Measurements from ENCODE around the gene PERM1. TPM values are rescaled to one million over a fixed set of nuclear protein-coding genes. Genes with fewer than 3 reads are reported as not detected.
A peak's percentile ranks its signal among the peaks of the same experiment; 100 is the strongest.

Gene PERM1
- total and polyA plus RNA-seq, 9 of the 15 experiments (the other 6 are each of a cell fraction or from before 2014, with no cell fraction given), result not detected

DNA sequence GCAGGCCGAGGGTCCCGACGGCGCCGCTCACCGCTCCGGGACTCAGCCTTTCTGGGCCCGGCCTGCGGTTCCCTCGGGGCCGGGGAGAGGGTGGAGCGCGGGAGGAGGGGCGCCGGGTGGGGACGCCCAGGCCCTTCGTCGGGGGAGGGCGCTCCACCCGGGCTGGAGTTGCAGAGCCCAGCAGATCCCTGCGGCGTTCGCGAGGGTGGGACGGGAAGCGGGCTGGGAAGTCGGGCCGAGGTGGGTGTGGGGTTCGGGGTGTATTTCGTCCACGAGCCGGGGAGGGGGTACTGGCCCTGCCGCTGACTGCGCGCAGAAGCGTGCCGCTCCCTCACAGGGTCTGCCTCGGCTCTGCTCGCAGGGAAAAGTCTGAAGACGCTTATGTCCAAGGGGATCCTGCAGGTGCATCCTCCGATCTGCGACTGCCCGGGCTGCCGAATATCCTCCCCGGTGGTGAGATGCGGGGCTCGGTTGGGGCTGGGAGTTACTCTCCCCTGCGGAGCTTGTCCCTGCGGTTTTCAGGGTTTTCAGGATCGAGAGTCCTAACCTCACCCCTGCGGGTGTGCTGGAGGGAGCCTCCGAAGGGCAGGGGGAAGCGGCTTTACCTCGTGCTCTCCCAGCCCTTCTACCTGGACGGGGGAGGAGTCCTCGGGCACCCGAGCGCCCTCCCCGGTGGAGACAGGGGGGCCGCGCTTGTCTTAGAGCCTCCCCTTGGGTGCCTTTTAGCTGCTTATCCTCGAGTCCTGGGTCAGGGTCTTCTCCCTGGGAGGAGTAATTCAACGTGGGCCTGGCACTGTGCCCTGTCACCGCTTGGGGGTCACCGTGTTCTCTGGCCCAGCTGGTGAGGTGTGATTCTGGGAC is 56.1 kb downstream of the PERM1 start (continued):
- TF ChIP-seq FIP1L1 (IDR thresholded peaks at IDR 0.05; ENCODE audit: low read depth, low read length, poor library complexity, severe bottlenecking), result peak; percentile 21
- no peak for TF ChIP-seq YBX1 (IDR thresholded peaks at IDR 0.05)
- TF ChIP-seq, protein P1, sequence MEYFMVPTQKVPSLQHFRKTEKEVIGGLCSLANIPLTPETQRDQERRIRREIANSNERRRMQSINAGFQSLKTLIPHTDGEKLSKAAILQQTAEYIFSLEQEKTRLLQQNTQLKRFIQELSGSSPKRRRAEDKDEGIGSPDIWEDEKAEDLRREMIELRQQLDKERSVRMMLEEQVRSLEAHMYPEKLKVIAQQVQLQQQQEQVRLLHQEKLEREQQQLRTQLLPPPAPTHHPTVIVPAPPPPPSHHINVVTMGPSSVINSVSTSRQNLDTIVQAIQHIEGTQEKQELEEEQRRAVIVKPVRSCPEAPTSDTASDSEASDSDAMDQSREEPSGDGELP (CRISPR knock-in tag; IDR thresholded peaks at IDR 0.05; ENCODE audit: borderline replicate concordance), result 0 out of 2 replicates have a peak, but pooled peaks have one; percentile 36
- no peak for TF ChIP-seq ESRRB (CRISPR knock-in tag; IDR thresholded peaks at IDR 0.05; ENCODE audit: borderline replicate concordance)
- TF ChIP-seq, protein P2, sequence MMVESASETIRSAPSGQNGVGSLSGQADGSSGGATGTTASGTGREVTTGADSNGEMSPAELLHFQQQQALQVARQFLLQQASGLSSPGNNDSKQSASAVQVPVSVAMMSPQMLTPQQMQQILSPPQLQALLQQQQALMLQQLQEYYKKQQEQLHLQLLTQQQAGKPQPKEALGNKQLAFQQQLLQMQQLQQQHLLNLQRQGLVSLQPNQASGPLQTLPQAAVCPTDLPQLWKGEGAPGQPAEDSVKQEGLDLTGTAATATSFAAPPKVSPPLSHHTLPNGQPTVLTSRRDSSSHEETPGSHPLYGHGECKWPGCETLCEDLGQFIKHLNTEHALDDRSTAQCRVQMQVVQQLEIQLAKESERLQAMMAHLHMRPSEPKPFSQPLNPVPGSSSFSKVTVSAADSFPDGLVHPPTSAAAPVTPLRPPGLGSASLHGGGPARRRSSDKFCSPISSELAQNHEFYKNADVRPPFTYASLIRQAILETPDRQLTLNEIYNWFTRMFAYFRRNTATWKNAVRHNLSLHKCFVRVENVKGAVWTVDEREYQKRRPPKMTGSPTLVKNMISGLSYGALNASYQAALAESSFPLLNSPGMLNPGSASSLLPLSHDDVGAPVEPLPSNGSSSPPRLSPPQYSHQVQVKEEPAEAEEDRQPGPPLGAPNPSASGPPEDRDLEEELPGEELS (CRISPR knock-in tag; IDR thresholded peaks at IDR 0.05; ENCODE audit: borderline replicate concordance), result 0 out of 2 replicates have a peak, but pooled peaks have one; percentile 24
- no peak for TF ChIP-seq ILF3 (IDR thresholded peaks at IDR 0.05; ENCODE audit: borderline replicate concordance)

Small RNA genes within 50 kb of the gene (small RNA-seq; reads per million reads assigned to genes)
- gene AL645608.3, result not detected

Other genes starting within 250 kb of the PERM1 start
Only the 7 nearest of the 13 such genes appear.
- gene SAMD11, start 58.2 kb downstream of the PERM1 start, total RNA-seq (2014; rRNA removed), result 0.41 and 0.82 TPM in 2 replicates
- gene SAMD11, start 58.2 kb downstream of the PERM1 start, total RNA-seq (2014; rRNA removed; fragmentation: Illumina TruSeq; extraction: Trizol), result 0.07 TPM in 1 of 2 replicates, not detected in the other
- gene SAMD11, start 58.2 kb downstream of the PERM1 start, total RNA-seq (2015; rRNA removed; fragmentation: Illumina TruSeq; extraction: Trizol), result 0.11 and 0.26 TPM in 2 replicates
- gene SAMD11, start 58.2 kb downstream of the PERM1 start, total RNA-seq (2021), result 0.38 and 0.49 TPM in 2 replicates
- 0.24 and 0.31 TPM in 2 replicates for gene SAMD11, start 58.2 kb downstream of the PERM1 start, polyA plus RNA-seq (2011; rRNA removed)
- gene SAMD11, start 58.2 kb downstream of the PERM1 start, polyA plus RNA-seq (2014; fragmentation: Illumina TruSeq; extraction: Trizol), result not detected in 2 replicates
- gene SAMD11, start 58.2 kb downstream of the PERM1 start, polyA plus RNA-seq (2014; fragmentation: Nextera tagmentation; extraction: Ambion mirVana), result under 1 TPM in 1 of 2 experiments, not detected in 1; 0.08 TPM
- 0.07 and 0.32 TPM in 2 replicates for gene SAMD11, start 58.2 kb downstream of the PERM1 start, polyA plus RNA-seq (2014; rRNA removed)
- gene NOC2L, start 22.8 kb downstream of the PERM1 start, total RNA-seq (2014; rRNA removed), result 363 and 418 TPM in 2 replicates
- gene NOC2L, start 22.8 kb downstream of the PERM1 start, total RNA-seq (2014; rRNA removed; fragmentation: Illumina TruSeq; extraction: Trizol), result 111 and 128 TPM in 2 replicates
- gene NOC2L, start 22.8 kb downstream of the PERM1 start, total RNA-seq (2015; rRNA removed; fragmentation: Illumina TruSeq; extraction: Trizol), result 214 and 216 TPM in 2 replicates
- 407 and 410 TPM in 2 replicates for gene NOC2L, start 22.8 kb downstream of the PERM1 start, total RNA-seq (2021)
- gene NOC2L, start 22.8 kb downstream of the PERM1 start, polyA plus RNA-seq (2011; rRNA removed), result 86.6 and 118 TPM in 2 replicates
- 200 and 279 TPM in 2 replicates for gene NOC2L, start 22.8 kb downstream of the PERM1 start, polyA plus RNA-seq (2014; fragmentation: Illumina TruSeq; extraction: Trizol)
- 1 to 10 TPM; 4.0 to 9.7 TPM for gene NOC2L, start 22.8 kb downstream of the PERM1 start, polyA plus RNA-seq (2014; fragmentation: Nextera tagmentation; extraction: Ambion mirVana)
- 260 and 299 TPM in 2 replicates for gene NOC2L, start 22.8 kb downstream of the PERM1 start, polyA plus RNA-seq (2014; rRNA removed)
- 30.7 and 30.8 TPM in 2 replicates for gene KLHL17, start 21.5 kb downstream of the PERM1 start, total RNA-seq (2014; rRNA removed)
- 1.5 and 2.9 TPM in 2 replicates for gene KLHL17, start 21.5 kb downstream of the PERM1 start, total RNA-seq (2014; rRNA removed; fragmentation: Illumina TruSeq; extraction: Trizol)
- gene KLHL17, start 21.5 kb downstream of the PERM1 start, total RNA-seq (2015; rRNA removed; fragmentation: Illumina TruSeq; extraction: Trizol), result 13.0 and 16.3 TPM in 2 replicates
- gene KLHL17, start 21.5 kb downstream of the PERM1 start, total RNA-seq (2021), result 58.1 and 71.4 TPM in 2 replicates
- 18.6 and 49.7 TPM in 2 replicates for gene KLHL17, start 21.5 kb downstream of the PERM1 start, polyA plus RNA-seq (2011; rRNA removed)
- gene KLHL17, start 21.5 kb downstream of the PERM1 start, polyA plus RNA-seq (2014; fragmentation: Illumina TruSeq; extraction: Trizol), result 7.2 and 22.1 TPM in 2 replicates
- under 1 TPM; 0.14 to 0.55 TPM for gene KLHL17, start 21.5 kb downstream of the PERM1 start, polyA plus RNA-seq (2014; fragmentation: Nextera tagmentation; extraction: Ambion mirVana)
- gene KLHL17, start 21.5 kb downstream of the PERM1 start, polyA plus RNA-seq (2014; rRNA removed), result 67.3 and 84.8 TPM in 2 replicates
- 0.09 and 0.69 TPM in 2 replicates for gene PLEKHN1, start 15.6 kb downstream of the PERM1 start, total RNA-seq (2014; rRNA removed)
- gene PLEKHN1, start 15.6 kb downstream of the PERM1 start, total RNA-seq (2014; rRNA removed; fragmentation: Illumina TruSeq; extraction: Trizol), result 0.07 TPM in 1 of 2 replicates, not detected in the other
- gene PLEKHN1, start 15.6 kb downstream of the PERM1 start, total RNA-seq (2015; rRNA removed; fragmentation: Illumina TruSeq; extraction: Trizol), result 0.11 and 0.18 TPM in 2 replicates
- gene PLEKHN1, start 15.6 kb downstream of the PERM1 start, total RNA-seq (2021), result 1.2 and 1.5 TPM in 2 replicates
- 0.13 and 0.34 TPM in 2 replicates for gene PLEKHN1, start 15.6 kb downstream of the PERM1 start, polyA plus RNA-seq (2011; rRNA removed)
- 0.13 and 0.69 TPM in 2 replicates for gene PLEKHN1, start 15.6 kb downstream of the PERM1 start, polyA plus RNA-seq (2014; fragmentation: Illumina TruSeq; extraction: Trizol)
- not detected for gene PLEKHN1, start 15.6 kb downstream of the PERM1 start, polyA plus RNA-seq (2014; fragmentation: Nextera tagmentation; extraction: Ambion mirVana)
- 0.52 and 0.80 TPM in 2 replicates for gene PLEKHN1, start 15.6 kb downstream of the PERM1 start, polyA plus RNA-seq (2014; rRNA removed)
- 41.4 and 49.2 TPM in 2 replicates for gene HES4, start 18.0 kb upstream of the PERM1 start, total RNA-seq (2014; rRNA removed)
- 0.25 TPM in 1 of 2 replicates, not detected in the other for gene HES4, start 18.0 kb upstream of the PERM1 start, total RNA-seq (2014; rRNA removed; fragmentation: Illumina TruSeq; extraction: Trizol)
- 1.9 TPM in 2 replicates for gene HES4, start 18.0 kb upstream of the PERM1 start, total RNA-seq (2015; rRNA removed; fragmentation: Illumina TruSeq; extraction: Trizol)
- 40.5 and 44.3 TPM in 2 replicates for gene HES4, start 18.0 kb upstream of the PERM1 start, total RNA-seq (2021)
- 5.3 and 10.4 TPM in 2 replicates for gene HES4, start 18.0 kb upstream of the PERM1 start, polyA plus RNA-seq (2011; rRNA removed)
- 0.21 and 0.61 TPM in 2 replicates for gene HES4, start 18.0 kb upstream of the PERM1 start, polyA plus RNA-seq (2014; fragmentation: Illumina TruSeq; extraction: Trizol)
- not detected for gene HES4, start 18.0 kb upstream of the PERM1 start, polyA plus RNA-seq (2014; fragmentation: Nextera tagmentation; extraction: Ambion mirVana)
- gene HES4, start 18.0 kb upstream of the PERM1 start, polyA plus RNA-seq (2014; rRNA removed), result 33.7 and 43.7 TPM in 2 replicates
- 58.3 and 70.7 TPM in 2 replicates for gene ISG15, start 31.4 kb upstream of the PERM1 start, total RNA-seq (2014; rRNA removed)
- gene ISG15, start 31.4 kb upstream of the PERM1 start, total RNA-seq (2014; rRNA removed; fragmentation: Illumina TruSeq; extraction: Trizol), result 0.40 and 0.54 TPM in 2 replicates
- 10.8 and 11.6 TPM in 2 replicates for gene ISG15, start 31.4 kb upstream of the PERM1 start, total RNA-seq (2015; rRNA removed; fragmentation: Illumina TruSeq; extraction: Trizol)
- gene ISG15, start 31.4 kb upstream of the PERM1 start, total RNA-seq (2021), result 31.1 and 32.5 TPM in 2 replicates
- gene ISG15, start 31.4 kb upstream of the PERM1 start, polyA plus RNA-seq (2011; rRNA removed), result 14.5 and 15.7 TPM in 2 replicates
- 2.6 and 12.8 TPM in 2 replicates for gene ISG15, start 31.4 kb upstream of the PERM1 start, polyA plus RNA-seq (2014; fragmentation: Illumina TruSeq; extraction: Trizol)
- 10 to 100 TPM in 1 of 2 experiments, 1 to 10 TPM in 1; 7.2 to 12.2 TPM for gene ISG15, start 31.4 kb upstream of the PERM1 start, polyA plus RNA-seq (2014; fragmentation: Nextera tagmentation; extraction: Ambion mirVana)
- 50.8 and 56.1 TPM in 2 replicates for gene ISG15, start 31.4 kb upstream of the PERM1 start, polyA plus RNA-seq (2014; rRNA removed)
- gene AGRN, start 38.0 kb upstream of the PERM1 start, total RNA-seq (2014; rRNA removed), result 29.5 and 37.2 TPM in 2 replicates
- gene AGRN, start 38.0 kb upstream of the PERM1 start, total RNA-seq (2014; rRNA removed; fragmentation: Illumina TruSeq; extraction: Trizol), result 4.5 and 4.9 TPM in 2 replicates
- 12.0 and 13.2 TPM in 2 replicates for gene AGRN, start 38.0 kb upstream of the PERM1 start, total RNA-seq (2015; rRNA removed; fragmentation: Illumina TruSeq; extraction: Trizol)
- gene AGRN, start 38.0 kb upstream of the PERM1 start, total RNA-seq (2021), result 89.7 and 111 TPM in 2 replicates
- 18.1 and 39.0 TPM in 2 replicates for gene AGRN, start 38.0 kb upstream of the PERM1 start, polyA plus RNA-seq (2011; rRNA removed)
- 19.2 and 34.8 TPM in 2 replicates for gene AGRN, start 38.0 kb upstream of the PERM1 start, polyA plus RNA-seq (2014; fragmentation: Illumina TruSeq; extraction: Trizol)
- gene AGRN, start 38.0 kb upstream of the PERM1 start, polyA plus RNA-seq (2014; fragmentation: Nextera tagmentation; extraction: Ambion mirVana), result under 1 TPM; 0.04 to 0.06 TPM
- gene AGRN, start 38.0 kb upstream of the PERM1 start, polyA plus RNA-seq (2014; rRNA removed), result 49.3 and 67.7 TPM in 2 replicates

All from K562 (cell line).